HG02973 (cell line): Measurements from ENCODE around the gene TCF19.

ENCODE experiments used
- ATAC-seq: cut with Tn5 transposase; IDR thresholded peaks from one replicate; pipeline ENCODE4 v1.9.1; 2021; ENCODE audit warnings: moderate library complexity; ENCODE audit not compliant: unreplicated experiment

The TCF19 gene

GRCh38 chr6:31202259-31203166 is 44.1 kb downstream of the TCF19 start:
- no peak for ATAC-seq

GRCh38 chr6:31203345-31203979 is 45.1 kb downstream of the TCF19 start:
- ATAC-seq, result peak; percentile 45

GRCh38 chr6:31204751-31205145 is 46.4 kb downstream of the TCF19 start:
- no peak for ATAC-seq

GRCh38 chr6:31205638-31206037 is 47.2 kb downstream of the TCF19 start:
- ATAC-seq, result no peak

GRCh38 chr6:31208506-31208905 is 50.1 kb downstream of the TCF19 start:
- no peak for ATAC-seq

GRCh38 chr6:31209137-31209536 is 50.7 kb downstream of the TCF19 start:
- no peak for ATAC-seq

- no peak for ATAC-seq
Observed at GRCh38 chr6:31210123-31210522, 51.7 kb downstream of the TCF19 start.

GRCh38 chr6:31210741-31211532 is 52.5 kb downstream of the TCF19 start:
- ATAC-seq, result no peak
